NCI-H460 (cell line): Measurements from ENCODE around the gene DPT. TPM values are rescaled to one million over a fixed set of nuclear protein-coding genes. Genes with fewer than 3 reads are reported as not detected.

Experiments
- DNase-seq: peaks from one replicate; pipeline ENCODE4 v3.0.0-alpha.2; 2016; ENCODE audit warnings: low read depth; ENCODE audit errors: extremely low read depth
- total RNA-seq: library from RNA; depleted of rRNA; stranded (reverse); fragments of >200 nt; shearing (Covaris generic); gene quantifications from 2 replicates; pipeline ENCODE4 v1.2.3, GENCODE V29; 2014; rRNA removed

DPT gene
- total RNA-seq, 1 experiment from 2014 or later = not detected

DNA sequence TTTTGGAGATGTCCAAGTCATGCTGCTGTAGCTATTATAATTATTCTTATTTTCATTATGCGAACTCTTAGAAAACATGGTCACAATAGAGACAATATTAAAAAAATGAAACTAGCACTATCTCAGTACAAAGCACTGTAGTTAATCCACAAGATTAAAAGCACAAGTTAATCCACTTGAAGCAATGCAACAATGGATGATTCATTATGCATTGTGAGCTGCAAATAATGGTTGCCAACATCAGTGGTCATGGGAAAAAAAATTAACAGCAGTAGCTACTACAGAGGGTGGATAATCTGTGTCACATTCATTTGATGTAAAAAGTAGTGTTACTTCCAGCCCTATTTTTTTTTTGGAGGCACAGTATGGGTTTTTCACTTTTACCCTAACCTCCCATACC lies 56.7 kb downstream of the DPT start:
- no peak for DNase-seq

DNA sequence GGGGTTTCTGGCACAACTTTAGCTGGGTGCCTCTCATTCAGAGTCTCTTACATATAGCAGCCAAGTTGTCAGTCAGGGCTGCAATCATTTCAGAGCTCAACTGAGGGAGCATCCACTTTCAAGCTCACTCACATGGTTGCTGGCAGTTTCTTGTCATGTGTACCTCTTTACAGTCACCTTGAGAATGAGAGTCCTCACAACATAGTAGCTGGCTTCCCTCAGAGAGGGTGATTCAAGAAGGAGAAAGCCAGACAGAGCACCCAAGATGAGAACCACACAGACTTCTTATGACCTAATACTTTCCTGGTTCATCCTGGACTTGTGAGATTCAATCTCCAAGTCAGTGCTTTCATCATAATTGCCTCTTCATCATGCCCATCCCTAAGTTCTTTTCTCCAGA lies 57.2 kb downstream of the DPT start:
- DNase-seq = no peak

DNA sequence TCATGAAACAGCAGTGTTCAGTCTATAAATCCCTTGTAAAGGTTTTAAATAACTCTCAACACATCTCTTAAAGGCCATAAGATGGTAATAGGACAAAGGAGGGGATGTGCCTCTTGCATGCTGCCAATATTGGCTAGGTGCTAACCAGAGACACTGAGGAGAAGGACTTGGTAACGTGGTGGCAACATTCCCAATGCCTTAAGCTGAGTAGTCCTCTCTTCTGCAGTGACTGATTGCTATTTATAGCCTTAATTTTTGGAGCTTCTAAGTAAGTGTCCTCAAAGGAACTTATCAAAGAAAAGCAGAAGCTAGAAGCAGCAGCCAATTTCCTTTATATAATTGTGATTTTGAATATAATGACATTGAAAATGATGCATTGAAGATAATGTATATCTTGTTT lies 63.0 kb downstream of the DPT start:
- DNase-seq = no peak

DNA sequence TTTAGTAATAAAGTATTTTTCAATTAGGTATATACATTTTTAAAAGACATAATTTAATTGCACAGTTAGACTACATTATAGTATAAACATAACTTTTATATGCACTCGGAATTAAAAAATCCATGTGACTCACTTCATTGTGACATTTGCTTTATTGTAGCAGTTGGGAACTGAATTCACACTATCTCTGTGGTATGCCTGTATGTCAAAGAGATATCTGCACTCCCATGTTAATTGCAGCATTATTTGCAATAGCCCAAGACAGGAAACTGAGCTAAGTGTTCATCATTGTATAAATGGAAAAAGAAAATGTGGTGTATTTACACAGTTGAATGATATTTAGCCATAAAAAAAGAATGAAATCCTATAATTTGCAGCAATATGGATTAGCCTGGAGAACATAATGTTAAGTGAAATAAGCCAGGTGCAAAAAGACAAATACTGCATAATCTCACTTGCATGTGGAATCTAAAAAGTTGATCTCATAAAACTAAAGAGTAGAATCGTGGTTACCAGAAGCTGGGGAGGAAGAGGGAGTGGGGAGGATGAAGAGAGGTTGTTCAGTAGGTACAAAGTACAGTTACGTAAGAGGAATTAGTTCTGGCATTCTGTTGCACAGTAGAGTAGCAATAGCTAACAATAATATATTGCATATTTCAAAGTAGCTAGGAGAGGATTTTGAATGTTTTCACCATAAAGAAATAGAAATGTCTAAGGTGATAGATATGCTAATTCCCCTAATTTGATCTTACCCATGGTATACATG lies 64.8 kb downstream of the DPT start:
- no peak for DNase-seq

DNA sequence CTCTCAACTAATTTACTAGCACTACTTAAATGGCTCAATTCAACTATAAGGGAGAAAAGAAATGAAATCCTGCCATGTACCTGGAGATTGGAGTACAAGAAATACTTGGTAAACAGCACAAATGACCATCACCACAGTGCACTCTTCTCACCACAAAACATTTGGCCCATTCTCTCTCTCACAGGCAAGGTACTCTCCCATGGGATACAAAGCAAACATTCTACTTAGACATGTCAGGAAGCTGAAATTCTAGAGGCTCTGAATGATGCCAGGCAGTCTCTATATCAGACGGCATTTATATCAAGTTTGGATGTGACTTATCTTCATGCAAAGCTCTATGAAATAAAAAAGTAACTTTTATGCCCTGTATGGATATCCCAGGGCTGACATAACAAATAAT lies 72.5 kb downstream of the DPT start:
- DNase-seq = no peak

DNA sequence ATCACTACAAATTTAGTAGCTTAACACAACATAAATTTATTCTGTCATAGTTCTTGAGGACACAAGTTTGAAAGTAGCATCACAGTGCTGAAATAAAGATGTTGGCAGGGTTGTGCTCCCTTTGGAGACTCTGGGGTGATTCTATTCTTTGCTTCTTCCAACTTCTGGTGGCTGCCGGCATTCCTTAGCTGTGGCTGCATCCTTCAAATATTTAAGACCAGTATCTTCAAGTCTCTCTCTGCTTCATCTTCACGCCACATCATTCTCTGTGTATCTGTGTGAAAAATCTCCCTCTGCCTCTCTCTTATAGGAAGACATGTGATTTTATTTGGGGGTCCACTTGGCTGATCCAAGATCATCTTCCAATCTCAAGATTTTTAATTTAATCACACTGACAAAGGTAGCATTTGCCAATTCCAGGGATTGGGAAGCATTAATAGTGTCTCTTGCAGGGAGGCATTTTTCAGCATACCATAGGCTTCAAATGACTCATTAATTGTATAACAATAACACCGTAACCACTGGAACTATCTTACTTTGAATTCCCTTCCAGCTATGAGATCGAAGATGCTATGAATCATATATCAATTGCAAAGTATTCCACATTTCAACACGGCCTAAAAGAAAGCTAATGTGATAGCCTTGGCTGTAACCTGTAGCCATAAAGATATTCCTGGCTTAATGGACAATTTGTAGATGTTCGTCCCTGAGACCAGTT lies 74.6 kb downstream of the DPT start:
- DNase-seq = no peak

DNA sequence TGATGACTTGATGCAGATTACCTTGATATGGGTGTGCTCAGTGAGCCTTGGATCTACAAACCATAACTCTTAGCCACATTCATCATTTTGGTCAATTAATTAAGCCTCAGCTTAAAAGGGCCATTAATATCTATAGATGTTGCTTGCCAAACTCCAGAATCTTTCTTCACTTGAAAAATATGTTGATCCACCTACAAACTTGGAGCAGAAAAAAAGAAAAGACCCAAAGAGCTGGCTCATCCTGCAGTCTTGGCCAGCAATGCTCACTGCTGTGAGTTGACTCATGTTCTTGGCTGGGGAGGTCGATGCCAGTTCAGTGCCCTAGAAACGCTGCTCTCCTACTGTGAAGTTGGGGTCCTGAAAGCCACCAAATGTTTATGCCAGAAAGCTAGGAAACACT lies 75.4 kb downstream of the DPT start:
- DNase-seq = no peak

DNA sequence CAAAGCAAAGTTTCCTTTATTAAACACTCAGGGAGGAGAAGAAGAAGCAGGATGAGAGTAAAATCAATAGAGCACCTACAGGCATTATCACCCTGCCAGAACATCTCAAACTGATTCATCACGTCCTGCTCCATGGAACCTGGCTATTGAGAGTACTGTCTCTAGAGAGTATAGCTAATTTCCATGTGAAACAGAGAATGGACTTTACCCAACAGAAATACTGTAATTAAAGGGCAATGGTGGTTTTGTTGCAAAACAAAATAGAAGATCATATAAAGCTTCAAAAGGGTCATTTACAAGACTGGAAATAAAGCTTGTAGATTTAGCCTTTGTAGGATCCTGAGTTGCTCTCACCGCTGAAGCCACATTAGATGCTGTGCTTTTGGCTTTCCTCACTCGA lies 83.3 kb downstream of the DPT start:
- DNase-seq = no peak

Other genes starting within 250 kb of the DPT start
- gene XCL2, start 185.2 kb downstream of the DPT start, total RNA-seq = not detected in 2 replicates
- gene XCL1, start 152.6 kb downstream of the DPT start, total RNA-seq = not detected in 2 replicates